ENCODE data around the gene FBXO17. TPM values are rescaled to one million over a fixed set of nuclear protein-coding genes. Genes with fewer than 3 reads are reported as not detected.
A peak's percentile ranks its signal among the peaks of the same experiment; 100 is the strongest.

FBXO17 gene
- total and polyA plus RNA-seq, 2 of the 13 experiments (the other 11 are each of a cell fraction or from before 2014, with no cell fraction given) = 22.1 to 58.7 TPM

DNA sequence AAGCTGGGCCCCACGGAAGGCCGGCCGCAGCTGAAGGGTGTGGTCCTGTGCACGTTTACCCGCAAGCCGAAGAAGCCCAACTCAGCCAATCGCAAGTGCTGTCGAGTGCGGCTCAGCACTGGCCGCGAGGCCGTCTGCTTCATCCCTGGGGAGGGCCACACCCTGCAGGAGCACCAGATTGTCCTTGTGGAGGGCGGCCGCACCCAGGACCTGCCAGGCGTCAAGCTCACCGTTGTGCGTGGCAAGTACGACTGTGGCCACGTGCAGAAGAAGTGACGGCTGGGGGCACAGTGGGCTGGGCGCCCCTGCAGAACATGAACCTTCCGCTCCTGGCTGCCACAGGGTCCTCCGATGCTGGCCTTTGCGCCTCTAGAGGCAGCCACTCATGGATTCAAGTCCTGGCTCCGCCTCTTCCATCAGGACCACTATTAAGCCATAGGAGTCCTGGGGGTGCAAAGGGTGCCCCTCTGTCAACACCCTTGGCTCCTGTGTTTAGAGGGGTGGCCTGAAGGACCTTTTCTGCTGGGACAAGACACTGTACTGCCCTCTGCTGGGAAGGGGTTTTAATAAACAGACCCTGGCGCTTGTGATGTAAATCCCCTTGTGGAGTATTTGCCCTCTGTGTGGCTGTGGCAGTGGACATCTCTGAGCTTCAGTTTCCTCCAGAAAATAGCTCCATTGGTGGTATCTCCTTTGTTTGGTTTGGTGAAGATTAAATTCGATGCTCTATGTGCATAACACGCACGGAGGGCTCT lies 42.9 kb downstream of the FBXO17 start (continued):
- TF ChIP-seq ZNF280B (CRISPR knock-in tag; IDR thresholded peaks at IDR 0.05; ENCODE audit: borderline replicate concordance) = 0 out of 2 replicates have a peak, but pooled peaks have one; percentile 37
- no peak for TF ChIP-seq ZNF629 (CRISPR knock-in tag; conservative IDR thresholded peaks at IDR 0.05)
- no peak for TF ChIP-seq FOXP4 (CRISPR knock-in tag; IDR thresholded peaks at IDR 0.05)
- 0 out of 2 replicates have a peak, but pooled peaks have one; percentile 5 for TF ChIP-seq DNMT1 (CRISPR knock-in tag; IDR thresholded peaks at IDR 0.05)
- no peak for TF ChIP-seq ZNF724P (CRISPR knock-in tag; IDR thresholded peaks at IDR 0.05; ENCODE audit: borderline replicate concordance)
- no peak for TF ChIP-seq SMAD3 (CRISPR knock-in tag; IDR thresholded peaks at IDR 0.05)
- TF ChIP-seq SALL1 (CRISPR knock-in tag; IDR thresholded peaks at IDR 0.05) = 0 out of 2 replicates have a peak, but pooled peaks have one; percentile 9
- TF ChIP-seq ZMYM2 (CRISPR knock-in tag; IDR thresholded peaks at IDR 0.05) = no peak
- TF ChIP-seq PHF21A (CRISPR knock-in tag; IDR thresholded peaks at IDR 0.05) = 0 out of 2 replicates have a peak, but pooled peaks have one; percentile 22
- no peak for TF ChIP-seq ISX (CRISPR knock-in tag; conservative IDR thresholded peaks at IDR 0.05)
- no peak for TF ChIP-seq ZNF543 (CRISPR knock-in tag; IDR thresholded peaks at IDR 0.05)
- TF ChIP-seq RBFOX2 (IDR thresholded peaks at IDR 0.05; ENCODE audit: low read depth, low read length) = peak; percentile 72
- TF ChIP-seq, protein P1, sequence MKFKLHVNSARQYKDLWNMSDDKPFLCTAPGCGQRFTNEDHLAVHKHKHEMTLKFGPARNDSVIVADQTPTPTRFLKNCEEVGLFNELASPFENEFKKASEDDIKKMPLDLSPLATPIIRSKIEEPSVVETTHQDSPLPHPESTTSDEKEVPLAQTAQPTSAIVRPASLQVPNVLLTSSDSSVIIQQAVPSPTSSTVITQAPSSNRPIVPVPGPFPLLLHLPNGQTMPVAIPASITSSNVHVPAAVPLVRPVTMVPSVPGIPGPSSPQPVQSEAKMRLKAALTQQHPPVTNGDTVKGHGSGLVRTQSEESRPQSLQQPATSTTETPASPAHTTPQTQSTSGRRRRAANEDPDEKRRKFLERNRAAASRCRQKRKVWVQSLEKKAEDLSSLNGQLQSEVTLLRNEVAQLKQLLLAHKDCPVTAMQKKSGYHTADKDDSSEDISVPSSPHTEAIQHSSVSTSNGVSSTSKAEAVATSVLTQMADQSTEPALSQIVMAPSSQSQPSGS (CRISPR knock-in tag; IDR thresholded peaks at IDR 0.05) = no peak
- TF ChIP-seq SMC3 (IDR thresholded peaks at IDR 0.05; ENCODE audit: low read length) = peak; percentile 39; the same call in 1 of the 2 replicates
- no peak for TF ChIP-seq RFX1 (IDR thresholded peaks at IDR 0.05)
- no peak for TF ChIP-seq HOMEZ (CRISPR knock-in tag; IDR thresholded peaks at IDR 0.05; ENCODE audit: low read depth)
- TF ChIP-seq ZNF7 (CRISPR knock-in tag; IDR thresholded peaks at IDR 0.05) = peak; percentile 88
- peak; percentile 62; the same call in 1 of the 2 replicates for TF ChIP-seq ZBTB38 (CRISPR knock-in tag; IDR thresholded peaks at IDR 0.05)
- no peak for TF ChIP-seq ZNF292 (CRISPR knock-in tag; IDR thresholded peaks at IDR 0.05; ENCODE audit: borderline replicate concordance, low read depth)
- TF ChIP-seq ZBTB34 (CRISPR knock-in tag; IDR thresholded peaks at IDR 0.05) = no peak
- no peak for TF ChIP-seq ZNF501 (CRISPR knock-in tag; IDR thresholded peaks at IDR 0.05)
- no peak for TF ChIP-seq ZNF224 (CRISPR knock-in tag; IDR thresholded peaks at IDR 0.05)
- no peak for TF ChIP-seq YEATS2 (CRISPR knock-in tag; IDR thresholded peaks at IDR 0.05; ENCODE audit: borderline replicate concordance)
